ENCODE data around the gene AGK.
"Not testable (repeated sequence)": the region's sequence is repeated elsewhere in the genome, so short reads cannot be mapped to it uniquely, and the experiment has no call there.

The AGK gene

GRCh38 chr7:141557831-141558531 lies 6.8 kb downstream of the AGK start:
- DNase-seq, result not testable (repeated sequence)

GRCh38 chr7:141558544-141559183 lies 7.5 kb downstream of the AGK start:
- no peak for DNase-seq

GRCh38 chr7:141559961-141560360 lies 8.8 kb downstream of the AGK start:
- no peak for DNase-seq

- DNase-seq, result no peak
These were observed 10.8 kb downstream of the AGK start for GRCh38 chr7:141562036-141562435.

GRCh38 chr7:141562543-141562942 lies 11.3 kb downstream of the AGK start:
- DNase-seq, result no peak

- no peak for DNase-seq
These were observed 11.8 kb downstream of the AGK start for GRCh38 chr7:141562972-141563371.

GRCh38 chr7:141563956-141564623 lies 12.9 kb downstream of the AGK start:
- DNase-seq, result no peak

GRCh38 chr7:141567432-141567831 lies 16.2 kb downstream of the AGK start:
- no peak for DNase-seq

GRCh38 chr7:141568227-141568626 lies 17.0 kb downstream of the AGK start:
- no peak for DNase-seq

GRCh38 chr7:141571059-141571458 lies 19.8 kb downstream of the AGK start:
- DNase-seq, result no peak

GRCh38 chr7:141572175-141572574 lies 21.0 kb downstream of the AGK start:
- no peak for DNase-seq

- no peak for DNase-seq
These were observed 22.3 kb downstream of the AGK start for GRCh38 chr7:141573511-141573910.

GRCh38 chr7:141575164-141575563 lies 24.0 kb downstream of the AGK start:
- no peak for DNase-seq

- DNase-seq, result no peak
These were observed 24.6 kb downstream of the AGK start for GRCh38 chr7:141575654-141576448.

GRCh38 chr7:141577043-141577839 lies 26.0 kb downstream of the AGK start:
- no peak for DNase-seq

- not testable (repeated sequence) for DNase-seq
These were observed 28.7 kb downstream of the AGK start for GRCh38 chr7:141579953-141580352.

- not testable (repeated sequence) for DNase-seq
These were observed 30.9 kb downstream of the AGK start for GRCh38 chr7:141582063-141582462.

- no peak for DNase-seq
These were observed 33.7 kb downstream of the AGK start for GRCh38 chr7:141584935-141585334.

GRCh38 chr7:141585592-141586510 lies 34.6 kb downstream of the AGK start:
- no peak for DNase-seq

- no peak for DNase-seq
These were observed 35.7 kb downstream of the AGK start for GRCh38 chr7:141586878-141587277.

GRCh38 chr7:141587304-141587703 lies 36.1 kb downstream of the AGK start:
- no peak for DNase-seq
